ENCODE data around the gene IMP3.
"Not testable (repeated sequence)": the region's sequence is repeated elsewhere in the genome, so short reads cannot be mapped to it uniquely, and the experiment has no call there.

Gene IMP3, protein sequence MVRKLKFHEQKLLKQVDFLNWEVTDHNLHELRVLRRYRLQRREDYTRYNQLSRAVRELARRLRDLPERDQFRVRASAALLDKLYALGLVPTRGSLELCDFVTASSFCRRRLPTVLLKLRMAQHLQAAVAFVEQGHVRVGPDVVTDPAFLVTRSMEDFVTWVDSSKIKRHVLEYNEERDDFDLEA

DNA sequence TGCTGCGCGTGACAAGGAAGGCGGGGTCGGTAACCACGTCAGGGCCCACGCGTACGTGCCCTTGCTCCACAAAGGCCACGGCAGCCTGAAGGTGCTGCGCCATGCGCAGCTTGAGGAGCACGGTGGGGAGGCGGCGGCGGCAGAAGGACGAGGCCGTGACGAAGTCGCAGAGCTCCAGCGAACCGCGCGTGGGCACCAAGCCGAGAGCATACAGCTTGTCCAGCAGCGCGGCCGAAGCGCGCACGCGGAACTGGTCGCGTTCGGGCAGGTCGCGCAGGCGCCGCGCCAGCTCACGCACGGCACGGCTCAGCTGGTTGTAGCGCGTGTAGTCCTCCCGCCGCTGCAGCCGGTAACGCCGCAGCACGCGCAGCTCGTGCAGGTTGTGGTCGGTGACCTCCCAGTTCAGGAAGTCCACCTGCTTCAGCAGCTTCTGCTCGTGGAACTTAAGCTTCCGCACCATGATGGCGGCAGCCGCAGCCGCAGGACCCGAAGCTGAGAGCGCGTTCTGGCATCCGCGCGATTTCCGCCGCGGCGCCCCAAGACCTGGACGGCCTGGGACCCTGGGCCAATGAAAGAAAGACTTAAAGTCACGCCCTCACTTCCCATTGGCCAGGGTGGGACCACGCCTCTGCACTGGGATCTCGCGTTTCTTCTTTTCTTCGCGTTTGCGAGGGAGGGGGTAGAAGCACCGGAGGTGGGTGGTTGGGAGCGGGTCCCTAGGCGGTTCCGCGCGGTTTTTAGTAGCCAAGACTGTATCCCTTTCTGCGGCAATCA is at the start of gene IMP3:
Gene IMP3 (minus strand): TSS at position 516 of the 774 bp plus-strand sequence. CDS start 56 bp downstream, at position 460.
- peak; percentile 98 to 99 (median 98) for DNase-seq

DNA sequence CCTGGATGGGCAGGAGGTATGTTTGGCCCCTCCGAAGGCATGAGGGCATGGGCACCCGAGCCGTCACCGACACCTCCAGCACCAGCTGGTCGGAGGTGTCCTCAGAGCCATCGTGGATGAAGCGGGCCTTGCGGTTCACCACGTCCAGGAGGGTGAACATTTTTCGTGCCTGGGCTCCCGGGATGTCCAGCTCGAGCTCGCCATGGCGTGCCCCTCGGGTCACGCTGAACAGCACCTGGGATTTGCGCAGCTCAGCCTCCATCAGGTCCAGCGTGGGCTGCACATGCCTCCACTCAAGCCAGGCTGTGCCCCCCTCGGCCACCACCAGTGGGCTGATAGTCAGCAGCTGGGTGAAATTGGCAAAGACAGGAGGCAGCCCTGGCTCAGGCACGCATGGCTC is 49.4 kb upstream of the IMP3 start:
- not testable (repeated sequence) for DNase-seq

DNA sequence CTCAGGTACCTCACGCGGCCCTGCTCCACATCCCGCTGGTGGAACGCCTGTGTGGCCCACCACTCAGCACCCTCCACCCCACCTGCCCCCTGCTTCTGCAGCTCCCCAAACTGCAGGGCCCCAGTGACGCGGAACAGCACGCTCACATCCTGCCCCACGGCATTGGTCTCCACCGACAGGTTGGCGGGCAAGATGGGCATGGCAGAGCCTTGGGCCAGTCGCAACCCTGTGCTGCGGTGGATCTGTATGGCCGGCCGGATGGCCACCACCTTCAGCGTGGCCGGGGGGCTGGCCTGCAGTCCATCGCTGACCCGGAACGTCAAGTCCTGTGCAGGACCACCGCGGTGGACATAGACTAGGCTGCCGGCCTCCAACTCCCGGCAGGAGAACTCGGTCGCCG is 48.8 kb upstream of the IMP3 start:
- DNase-seq = no peak

DNA sequence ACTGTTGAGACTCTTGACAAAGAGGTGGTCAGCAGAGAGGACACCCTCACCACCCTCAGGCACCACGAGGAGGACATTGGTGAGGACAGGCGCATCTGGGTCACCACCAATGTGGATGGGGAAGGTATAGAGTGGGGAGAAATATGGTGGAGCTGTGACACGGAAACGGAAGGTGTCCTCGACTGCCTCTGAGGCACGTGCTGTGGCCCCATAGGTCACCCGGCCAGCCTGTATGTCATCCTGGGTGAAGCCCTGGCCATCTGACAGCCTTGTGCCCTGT is 48.2 kb upstream of the IMP3 start:
- DNase-seq = no peak

DNA sequence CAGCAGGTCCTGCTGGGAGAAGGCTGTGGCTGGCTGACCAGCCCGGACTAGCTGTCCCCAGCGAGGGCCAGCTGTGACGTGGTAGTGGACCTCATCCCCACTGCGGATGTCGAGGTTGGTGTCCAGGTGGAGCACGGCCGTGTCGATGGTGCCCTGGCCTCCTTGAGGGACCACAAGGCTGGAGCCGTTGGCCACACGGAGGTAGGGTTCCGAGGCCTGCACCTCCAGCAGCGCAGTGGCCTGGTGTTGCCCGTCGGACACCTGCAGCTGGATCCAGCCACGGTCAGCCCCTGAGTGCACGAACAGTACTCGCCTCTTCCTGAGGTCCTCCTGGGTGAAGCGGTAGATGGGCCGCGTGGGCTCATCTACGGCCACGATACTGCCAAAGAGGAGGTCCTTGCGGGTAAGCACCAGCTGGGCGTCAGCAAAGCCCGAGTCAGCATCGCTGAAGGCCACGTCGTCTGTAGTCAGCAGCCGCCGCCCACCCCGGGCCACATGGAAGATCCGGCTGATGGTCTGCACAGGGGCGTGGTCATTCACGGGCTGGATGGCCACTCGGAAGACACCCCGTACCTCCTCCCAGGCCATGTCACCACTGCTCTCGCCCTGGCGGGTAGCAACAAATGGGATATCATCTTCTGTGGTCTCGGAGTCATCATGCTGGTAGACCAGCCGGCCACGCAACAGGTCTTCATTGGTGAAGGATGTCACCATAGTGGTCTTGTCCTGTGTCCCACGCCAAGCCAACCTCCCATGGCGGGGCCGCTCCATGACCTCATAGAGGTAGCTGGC is 47.7 kb upstream of the IMP3 start:
- DNase-seq = no peak

DNA sequence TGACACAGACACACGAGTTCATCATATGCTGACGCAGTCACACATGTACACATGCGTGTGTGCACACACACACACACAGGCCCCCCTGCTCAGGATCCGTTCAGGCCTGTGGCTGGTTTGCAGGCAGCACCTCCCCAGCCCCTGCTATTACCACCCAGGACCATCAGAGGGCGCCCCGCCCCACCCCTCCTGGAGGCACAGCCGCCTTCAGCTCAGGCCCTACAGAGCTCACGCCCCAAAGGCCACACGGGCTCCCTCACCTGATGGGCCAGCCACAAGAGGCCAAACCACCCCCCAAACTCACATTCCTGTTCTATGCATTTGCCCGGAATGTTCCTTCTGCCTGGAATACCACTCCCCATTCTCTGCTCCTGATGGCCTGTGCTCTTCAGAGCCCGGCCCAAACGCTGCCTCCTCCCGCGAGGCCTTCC is 46.2 kb upstream of the IMP3 start:
- DNase-seq = peak; percentile 72 to 85 (median 83)

DNA sequence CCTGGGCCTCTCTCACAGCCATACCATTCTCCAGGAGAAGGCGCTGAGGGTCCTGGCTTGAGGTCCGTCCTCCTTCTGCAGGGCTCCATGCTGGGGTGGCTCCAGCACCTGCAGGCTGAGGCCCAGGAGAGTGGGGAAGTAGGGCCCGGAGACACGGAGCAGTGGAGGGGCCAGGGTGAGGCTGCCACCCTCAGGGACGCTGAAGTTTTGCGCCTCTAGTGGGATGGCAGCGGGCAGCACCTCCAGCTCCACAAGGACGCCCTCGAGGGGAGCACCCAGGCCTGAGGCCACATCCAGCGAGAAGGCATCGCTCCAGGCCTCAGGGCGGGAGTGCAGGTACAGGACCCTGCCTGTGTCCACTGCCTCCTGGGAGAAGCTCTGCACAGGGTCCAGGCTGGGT is 45.2 kb upstream of the IMP3 start:
- DNase-seq = no peak

DNA sequence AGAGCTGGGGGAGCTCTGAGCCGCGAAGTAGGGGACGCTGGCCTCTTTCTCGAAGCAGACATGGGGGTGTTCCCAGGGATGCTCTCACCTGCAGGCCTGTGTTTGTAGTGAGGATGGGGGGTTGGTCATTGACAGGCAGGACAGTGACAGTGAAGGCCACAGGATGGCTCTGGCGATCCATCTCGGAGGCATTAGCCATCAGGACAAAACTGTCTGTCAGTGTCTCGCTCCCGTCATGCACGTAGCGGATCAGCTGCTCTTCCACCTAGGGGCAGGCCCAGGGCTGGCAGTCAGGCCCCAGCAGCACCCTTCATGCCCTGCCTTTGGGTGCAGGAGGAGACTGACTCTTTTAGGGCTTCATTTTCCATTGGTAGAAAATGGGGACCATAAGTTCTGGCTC is 44.6 kb upstream of the IMP3 start:
- no peak for DNase-seq

DNA sequence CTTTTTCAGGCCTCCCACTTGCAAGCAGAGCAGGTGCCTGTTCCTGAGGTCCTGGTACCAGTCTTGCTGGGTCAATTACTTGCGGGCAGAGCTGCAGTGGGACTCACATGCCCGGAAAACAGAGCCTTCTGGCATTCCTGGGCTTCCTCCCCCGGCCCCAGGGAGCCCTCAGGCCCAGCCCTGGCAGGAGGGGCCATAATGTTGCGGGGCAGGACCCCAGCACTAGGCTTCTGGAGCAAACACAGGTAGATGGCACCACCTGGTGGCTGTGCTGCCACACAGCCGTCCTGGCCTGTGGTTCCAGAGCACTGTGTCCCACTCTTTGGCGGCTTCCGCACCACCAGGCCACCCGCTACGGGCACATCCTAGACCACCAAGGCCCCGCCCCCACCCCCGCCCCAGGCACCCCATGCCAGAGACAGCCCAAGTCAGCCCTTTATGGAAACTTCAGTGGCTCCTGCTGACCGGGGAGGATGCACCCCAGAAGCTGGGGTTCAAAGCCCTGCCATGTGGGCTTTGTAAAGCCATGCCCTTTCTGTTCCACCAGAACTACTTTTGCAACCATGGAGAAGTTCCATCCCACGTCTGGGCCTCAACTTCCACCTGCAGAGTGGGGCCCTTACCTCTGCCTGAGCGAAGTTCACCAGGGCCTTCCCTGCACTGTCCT is 43.8 kb upstream of the IMP3 start:
- peak; percentile 69 to 80 (median 75) for DNase-seq

DNA sequence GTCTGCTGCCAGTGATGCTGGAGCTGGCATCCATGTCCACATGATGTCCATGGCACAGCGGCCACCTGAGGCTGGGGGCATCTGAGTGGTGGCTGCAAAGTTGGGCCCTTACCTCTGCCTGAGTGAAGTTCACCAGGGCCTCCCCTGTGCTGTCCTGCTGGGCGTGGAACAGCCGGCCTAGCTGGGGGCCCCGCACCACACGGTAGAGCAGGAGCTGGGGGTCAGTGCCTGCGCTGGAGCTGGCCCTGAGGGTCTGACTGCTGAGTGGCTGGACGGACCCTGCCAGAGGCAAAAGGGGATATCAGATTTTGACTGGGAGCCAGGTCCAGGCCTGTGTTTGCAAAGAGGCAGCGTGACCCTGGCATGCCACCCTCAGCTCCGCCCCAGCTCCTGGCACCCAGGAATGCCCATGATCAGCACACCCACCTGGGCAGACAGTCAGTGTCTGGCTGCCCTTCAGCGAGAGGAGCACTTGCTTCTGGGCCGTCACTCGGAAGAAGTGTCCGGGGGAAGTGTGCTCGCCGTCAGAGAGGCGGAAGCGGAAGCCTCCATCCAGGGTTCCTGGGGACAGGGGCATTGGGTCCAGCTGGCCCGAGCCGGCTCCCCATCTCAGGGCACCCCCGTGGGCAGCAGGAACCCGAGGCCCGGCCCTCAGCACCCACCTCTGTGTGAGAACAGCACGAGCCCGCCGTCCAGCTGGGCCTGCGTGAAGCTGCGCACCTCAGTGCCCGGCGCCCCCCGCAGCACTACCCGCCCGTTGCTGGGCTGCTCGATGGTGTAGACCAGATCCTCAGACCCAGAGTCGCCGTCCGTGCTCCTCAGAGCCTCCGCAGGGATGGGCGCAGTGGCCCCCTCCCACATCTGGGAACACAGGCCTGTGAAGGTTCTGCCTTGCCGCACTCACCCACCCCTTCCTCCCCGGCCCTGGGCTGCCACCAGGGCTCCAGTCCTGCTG is 42.4 kb upstream of the IMP3 start:
- no peak for DNase-seq

DNA sequence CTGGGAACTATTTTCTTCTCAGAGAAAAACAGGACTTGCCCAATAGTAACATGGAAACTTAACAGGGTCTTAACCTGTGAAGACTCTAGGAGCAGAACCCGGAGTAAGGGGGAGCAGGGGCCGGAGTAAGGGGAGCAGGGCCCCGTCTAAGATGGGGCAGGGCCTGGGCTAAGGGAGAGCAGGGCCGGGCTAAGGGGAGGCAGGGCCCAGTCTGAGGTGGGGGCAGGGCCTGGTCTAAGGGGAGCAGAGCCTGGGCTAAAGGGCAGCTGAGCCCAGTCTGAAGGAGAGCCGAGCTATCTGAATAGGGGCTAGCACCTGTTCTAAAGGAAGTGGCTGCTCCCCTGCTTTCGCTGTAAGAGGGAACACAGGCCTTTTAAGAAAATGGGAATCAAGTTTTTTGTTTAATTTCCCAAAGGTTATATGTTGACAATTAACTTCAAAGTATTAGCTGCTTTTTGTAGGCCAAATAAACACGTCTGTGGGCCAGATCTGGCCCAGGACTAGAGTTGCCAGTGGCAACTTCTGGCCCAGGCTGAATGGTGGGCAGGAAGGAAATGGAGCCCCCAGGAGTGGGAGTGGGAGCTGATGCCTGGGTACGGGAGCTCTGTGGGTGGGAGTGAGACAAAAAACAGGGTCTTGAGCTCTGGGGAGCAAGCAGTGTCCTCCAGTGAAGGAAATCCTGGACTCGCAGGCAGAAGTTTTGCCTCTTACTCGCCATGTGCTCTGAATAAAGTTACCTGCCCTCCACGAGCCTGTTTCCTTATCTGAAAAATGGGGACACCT is 40.2 kb upstream of the IMP3 start:
- no peak for DNase-seq

DNA sequence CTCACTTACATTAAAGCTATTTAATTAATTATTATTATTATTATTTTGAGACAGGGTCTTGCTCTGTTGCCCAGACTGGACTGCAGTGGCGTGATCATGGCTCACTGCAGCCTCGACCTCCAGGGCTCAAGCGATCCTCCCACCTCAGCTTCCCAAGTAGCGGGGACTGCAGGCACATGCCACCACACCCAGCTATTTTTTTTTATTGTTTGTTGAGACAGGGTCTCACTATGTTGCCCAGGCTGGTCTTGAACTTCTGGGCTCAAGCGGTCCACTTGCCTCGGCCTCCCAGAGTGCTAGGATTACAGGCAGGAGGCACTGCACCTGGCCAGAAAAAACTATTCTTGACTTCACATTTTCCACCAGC is 38.3 kb upstream of the IMP3 start:
- DNase-seq = not testable (repeated sequence)

DNA sequence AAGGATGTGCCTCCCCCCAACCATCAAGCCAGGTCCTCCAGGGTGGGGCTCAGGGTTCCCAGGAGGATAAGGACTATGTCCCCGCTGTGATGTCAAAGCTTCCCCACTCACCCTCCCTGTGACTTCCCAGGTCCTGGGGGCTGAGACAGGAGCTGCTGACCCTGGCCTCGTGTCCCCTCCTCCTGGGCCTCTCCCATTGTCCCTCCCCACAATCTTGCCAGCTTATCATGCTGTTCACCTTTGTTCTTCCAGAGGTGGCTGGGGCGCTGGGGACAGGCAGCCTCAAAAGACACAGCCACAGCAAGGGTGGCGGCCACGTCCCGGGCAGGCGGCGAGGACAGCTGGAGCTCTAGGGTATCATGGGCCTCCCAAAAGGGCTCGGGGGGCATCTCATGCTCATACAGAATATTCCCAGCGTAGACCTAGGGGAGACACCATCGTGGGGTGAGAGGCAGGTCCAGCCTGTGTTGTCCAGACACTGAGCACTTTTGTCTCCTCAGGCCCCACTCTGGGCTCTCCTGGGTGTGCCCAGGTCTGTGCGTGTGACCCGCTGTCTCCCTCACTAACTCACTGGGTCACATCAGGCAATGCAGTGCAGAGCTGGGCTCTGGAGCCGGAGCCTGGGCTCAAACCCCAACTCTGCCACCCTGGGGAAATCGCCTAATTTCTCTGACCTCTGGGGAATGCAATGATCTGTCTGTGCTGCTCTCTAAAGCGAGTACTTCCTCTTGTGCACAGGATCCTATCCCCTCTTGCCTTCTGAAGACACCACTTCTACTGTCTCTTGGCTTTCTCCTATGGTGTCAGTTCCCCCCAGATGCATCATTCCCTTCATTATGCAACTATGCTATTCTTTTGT is 37.7 kb upstream of the IMP3 start:
- no peak for DNase-seq

DNA sequence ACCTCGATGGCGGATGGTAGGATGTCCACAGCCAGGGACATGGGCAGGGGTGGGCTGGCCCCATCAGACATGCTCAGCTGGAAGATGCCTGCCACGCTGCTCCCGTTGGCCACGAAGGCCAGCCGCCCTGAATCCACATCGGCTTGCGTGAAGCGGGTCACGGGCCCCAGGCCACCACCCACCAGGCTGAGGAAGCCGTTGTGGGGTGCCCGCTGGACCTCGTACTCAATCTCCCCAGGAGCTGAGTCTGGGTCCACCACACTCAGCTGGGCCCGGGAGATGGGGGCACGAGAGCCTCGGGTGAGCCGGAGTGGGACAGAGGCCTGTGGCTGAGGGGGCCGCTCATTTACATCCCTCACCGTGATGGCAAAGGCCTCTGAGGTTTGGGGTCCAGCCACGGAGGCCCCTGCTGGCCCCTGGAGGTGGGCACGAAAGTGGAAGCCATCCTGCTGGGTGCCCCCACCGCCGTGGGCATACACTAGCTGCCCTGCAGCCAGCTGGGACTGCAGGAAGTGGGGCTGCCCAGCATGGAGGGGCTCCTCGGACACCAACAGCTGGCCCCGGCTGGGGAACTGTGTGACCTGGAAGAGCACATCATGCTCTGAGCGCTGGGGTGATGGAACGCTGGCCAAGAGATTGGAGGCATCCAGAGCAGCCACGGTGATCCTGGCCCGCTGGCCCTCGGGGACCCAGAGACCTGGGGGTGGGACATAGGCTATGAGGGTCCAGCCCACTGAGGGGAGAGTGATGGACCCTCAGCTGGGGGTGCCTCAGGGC is 36.9 kb upstream of the IMP3 start:
- no peak for DNase-seq

DNA sequence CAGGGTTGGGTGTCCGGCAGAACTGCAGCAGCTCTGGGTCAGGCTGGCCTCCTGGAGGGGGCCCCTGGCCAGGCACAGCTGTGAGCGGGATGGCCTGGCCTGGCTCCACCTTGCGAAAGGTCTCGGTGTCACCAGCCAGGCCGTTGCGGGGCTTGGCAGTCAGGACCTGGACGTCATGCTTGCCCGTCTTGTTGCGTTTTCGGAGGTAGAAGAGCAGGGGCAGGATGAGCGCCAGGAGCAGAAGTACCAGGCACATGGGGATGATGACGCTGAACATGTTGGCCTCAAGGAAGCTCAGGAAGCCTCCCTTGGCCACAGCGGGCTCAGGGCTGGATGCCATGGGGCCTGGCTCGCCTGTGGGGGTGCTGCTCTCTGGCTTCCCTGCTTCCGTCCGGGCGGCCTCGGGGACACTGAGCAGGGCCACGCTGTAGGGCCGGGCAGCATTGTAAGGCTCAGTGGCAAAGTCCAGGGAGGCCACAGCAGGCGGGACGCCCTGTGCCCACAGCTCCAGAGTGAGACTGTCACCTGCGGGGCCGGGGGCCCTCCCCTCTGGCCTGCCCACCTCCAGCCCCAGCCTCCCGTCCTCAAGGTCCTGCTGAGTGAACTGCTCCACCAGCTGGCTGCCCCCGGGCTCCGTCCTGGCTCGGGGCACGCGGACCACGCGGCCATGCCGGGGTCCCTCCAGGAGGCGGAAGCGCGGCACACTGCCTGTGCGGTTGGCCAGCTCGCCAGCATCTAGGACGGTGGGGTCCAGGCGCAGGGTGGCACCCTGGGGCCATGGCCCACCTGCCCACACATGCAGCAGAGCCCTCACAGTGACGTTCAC is 35.8 kb upstream of the IMP3 start:
- no peak for DNase-seq

DNA sequence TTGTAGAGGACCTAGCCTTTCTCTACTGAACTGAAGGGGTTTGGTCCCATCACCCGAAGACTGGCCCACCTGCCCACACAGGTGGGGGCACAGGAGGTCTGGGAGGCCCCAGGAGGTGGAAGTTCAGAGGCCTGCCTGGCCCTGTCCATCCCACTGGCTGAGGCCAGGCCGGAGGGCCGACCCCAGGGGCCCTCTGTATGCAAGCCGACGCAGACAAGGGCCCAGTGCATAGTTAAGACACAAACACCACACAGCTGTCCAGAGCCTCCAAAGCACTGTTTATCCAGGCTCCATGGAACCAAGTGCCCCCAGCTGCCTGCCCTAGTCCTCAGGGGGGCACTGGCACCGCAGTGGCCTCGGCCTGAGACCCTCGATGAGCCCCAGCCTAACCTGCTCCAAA is 34.3 kb upstream of the IMP3 start:
- DNase-seq = no peak

DNA sequence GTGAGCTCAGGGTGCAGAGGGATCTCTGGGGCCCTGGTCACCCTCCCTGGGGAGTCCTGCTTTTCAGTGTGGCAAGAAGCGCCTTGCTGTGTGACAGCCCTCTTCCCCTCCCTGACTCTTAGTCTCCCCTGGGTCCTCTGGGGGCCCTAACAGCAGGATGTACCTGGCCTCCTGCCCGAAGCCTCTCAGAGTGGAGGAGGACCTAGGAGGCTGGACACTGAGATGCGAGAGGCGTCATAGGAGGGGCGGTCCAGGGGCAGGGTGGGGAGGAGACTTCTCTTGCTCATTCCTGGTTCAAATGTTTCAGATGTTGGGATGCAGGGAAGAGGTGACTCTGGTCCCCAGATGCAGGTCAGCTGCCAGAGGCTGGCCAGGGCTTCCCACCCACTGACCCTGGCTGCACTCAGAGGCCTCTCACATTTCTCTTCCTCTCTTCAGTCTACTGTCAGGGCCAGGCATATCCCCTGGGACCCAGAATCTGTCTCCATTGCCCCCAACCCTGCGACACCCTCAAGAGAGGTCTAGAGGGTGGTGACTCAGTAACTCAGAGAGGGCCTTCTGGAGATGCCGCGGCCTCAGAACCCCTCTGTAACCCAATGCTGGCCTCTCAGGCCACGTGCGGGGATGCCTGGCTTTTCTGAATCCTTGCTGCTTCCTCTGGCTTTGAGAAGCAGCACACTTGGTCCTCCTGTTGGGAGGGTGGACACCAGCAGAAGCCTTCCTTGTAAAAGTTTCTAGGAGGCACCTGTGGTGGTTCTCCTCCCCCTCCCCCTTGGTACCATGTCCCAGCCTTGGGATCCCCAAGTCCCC is 33.6 kb upstream of the IMP3 start:
- no peak for DNase-seq
